GM19468 (cell line): ENCODE data around the gene SLC25A21.
"Not testable (repeated sequence)": the region's sequence is repeated elsewhere in the genome, so short reads cannot be mapped to it uniquely, and the experiment has no call there.

ENCODE experiments used
- ATAC-seq: cut with Tn5 transposase; IDR thresholded peaks from one replicate; pipeline ENCODE4 v1.9.1; 2021; ENCODE audit warnings: mild to moderate bottlenecking, moderate library complexity, moderate number of reproducible peaks; ENCODE audit not compliant: unreplicated experiment; ENCODE audit errors: extremely low read depth

Gene SLC25A21

DNA sequence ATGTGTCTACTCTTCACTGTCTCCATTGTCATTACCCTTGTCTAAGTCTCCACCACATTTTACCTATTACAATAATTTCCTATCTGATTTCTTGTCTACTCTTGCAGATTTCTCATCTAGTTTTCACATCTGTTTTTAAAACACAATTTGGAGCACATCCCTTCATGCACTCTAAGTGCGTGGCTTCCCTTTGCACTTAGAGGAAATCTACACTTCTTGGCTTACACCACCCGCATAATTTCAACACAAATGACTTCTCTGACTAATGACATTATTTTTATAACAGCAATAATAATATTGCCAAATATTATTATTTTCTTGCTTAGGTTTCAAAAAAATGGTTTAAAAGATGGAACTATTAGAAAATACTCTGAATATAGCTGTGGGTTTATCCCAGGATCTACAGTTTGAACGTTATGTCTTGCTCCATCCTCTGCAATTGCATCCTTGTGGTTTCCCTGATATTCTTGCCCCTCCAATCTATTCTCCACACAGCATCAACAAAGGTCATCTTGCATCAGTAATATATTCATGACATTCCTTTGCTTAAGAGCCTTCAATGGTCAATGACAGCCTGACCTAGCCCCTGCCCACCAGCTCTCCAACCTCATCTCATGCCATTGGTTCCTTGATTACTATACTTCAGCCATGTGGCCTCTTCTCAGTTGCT, 153.7 kb downstream of the SLC25A21 start:
- ATAC-seq: no peak

DNA sequence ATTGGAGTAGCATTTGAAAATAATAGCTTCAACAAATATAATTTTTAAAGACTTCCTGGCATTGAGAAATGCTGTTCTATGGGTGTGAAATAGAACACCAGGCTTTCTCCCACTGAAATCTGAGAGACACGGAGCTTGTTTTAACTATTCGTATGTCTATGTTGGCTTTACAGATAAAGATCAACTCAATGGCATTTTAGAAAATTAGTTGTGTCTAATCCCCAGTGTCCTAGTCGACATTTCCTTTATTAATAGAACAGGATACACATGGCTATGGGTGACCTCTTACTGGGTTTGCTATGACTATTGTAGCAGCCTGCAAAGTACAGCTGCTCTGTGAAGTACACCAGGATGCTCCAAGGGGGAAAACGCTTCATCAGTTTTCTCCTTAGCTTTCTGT, 159.3 kb downstream of the SLC25A21 start:
- no peak for ATAC-seq

DNA sequence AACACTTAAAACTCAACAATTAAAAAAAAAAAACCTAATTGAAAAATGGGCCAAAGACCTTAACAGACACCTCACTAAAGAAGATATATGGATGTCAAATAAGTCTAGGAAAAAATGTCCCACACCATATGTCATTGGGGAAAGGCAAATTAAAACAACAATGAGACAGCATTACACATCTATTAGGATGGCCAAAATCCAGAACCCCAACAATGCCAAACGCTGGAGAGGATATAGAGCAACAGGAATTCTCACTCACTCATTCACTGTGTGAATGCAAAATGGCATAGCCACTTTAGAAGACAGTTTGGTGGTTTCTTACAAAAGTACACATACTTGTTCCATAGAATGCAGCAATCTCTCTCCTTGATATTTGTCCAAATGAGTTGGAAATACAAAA, 173.7 kb downstream of the SLC25A21 start:
- ATAC-seq: no peak

DNA sequence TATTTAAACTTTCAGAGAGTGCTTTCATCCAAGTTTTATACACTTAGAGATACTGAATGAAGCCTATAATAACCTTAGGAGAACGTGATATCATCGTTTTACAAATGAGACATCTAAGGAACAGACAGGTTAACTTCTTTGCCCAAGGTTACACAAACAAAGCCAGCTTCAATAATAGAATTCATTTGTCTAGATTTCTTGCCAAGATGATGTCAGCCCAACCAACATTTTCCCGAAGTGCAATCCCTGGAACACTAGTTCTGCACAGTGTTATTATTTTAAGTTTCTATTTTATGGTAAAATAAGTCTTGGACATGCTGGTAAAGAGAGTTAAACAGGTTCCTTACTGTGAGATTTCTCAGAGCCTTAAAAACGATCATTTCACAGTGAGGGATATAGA, 174.6 kb downstream of the SLC25A21 start:
- ATAC-seq: no peak

DNA sequence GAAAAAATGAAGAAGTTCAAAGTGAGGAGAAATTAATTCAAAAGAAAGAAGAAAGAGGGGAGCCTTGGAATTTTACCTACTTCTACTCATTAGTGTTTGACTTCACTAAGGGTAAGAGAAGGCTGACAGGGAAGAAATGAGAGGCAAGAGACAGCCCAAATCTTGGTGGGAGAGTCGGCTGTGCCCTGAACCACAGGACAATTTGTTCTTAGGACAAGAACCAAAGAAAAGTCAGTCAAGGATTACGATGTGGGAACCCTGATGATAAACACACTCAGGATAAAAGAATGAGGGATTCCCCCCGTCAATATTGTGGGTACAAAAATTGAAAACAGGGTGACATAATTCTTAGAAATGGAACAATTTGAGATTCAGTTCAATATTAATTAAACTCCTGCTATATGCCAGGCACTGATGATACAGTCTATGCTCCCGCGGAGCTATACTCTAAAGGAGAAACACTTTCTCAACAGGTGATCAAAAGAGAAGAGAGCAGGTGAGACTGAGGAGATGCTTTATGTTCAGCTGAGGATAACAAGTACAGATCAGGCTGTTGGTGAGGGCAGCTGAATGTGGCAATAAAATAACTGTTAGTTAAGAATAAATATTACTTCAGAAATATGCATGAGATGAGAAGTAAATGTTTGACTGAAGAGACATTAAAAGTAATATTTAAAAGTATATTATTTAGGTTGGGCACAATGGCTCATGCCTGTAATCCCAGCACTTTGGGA, 175.4 kb downstream of the SLC25A21 start:
- ATAC-seq: no peak

DNA sequence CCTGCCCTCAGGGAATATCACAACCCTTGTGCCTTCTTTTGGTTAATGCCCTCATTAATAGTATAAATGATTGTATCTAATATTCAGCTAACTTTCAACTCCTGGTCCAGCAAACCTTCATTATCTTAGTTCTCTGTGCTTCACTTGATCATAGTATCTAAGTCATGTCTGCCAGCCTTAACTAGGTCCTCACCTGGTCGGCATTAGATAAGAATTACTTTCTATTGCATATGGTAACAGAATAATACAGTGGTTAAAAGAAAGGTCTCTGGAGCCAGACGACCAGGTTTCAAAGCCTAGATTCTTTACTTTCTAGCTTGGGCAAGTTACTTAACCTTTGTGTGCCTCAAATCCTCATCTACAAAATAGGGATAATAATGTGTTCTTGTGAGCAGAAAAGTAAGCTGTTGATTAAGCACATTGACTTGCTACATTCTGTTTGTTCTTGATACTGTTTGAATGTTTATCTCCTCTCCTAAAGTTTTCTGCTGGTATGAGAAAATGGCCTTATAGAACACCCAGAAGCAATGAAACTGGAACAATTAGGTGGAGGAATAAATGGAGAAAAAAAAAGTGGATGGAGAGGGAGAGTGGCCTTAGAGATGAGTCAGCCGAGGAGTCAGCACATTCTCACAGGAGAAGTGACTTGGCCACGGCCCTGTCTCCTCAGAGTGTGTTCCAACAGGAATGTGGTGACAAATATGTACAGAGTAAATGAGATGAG, 176.1 kb downstream of the SLC25A21 start:
- ATAC-seq: no peak

DNA sequence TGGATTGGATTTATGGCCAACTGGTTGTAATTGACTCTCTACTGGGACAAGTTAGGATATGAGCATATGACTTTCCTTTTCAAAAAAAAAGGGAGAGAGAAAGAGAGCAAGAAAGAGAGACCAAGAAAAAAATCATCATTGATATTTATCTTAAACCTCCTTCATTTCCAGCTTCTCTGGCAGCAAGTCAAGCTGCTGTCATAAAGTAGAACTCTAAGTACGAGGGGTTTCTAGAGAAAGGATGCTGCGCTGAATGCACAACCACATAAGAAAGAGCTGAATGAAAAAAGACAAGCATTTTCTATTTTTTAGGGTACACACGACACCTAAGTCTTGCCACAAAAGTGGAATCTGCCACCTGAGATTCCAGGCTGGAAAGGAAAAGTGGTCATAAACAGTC, 182.6 kb downstream of the SLC25A21 start:
- ATAC-seq: no peak

DNA sequence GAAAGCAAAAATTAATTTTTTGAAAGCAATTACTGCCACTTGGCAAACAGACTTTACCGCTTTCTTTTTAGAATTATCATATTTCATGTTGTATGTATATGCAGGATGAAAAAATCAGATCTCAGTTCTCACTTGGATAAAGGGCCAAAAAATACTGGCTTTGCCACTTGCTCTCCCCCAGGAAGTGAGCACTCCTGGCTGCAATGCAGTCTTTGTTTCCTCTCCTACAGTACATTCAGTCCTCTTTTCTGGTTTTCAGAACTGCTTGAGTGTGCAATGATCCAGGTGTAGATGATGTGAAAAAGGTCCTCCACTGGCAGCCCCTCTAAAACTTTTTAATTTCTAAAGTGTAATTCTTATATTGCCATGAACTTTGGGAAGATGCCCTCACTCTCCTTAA, 183.4 kb downstream of the SLC25A21 start:
- no peak for ATAC-seq

DNA sequence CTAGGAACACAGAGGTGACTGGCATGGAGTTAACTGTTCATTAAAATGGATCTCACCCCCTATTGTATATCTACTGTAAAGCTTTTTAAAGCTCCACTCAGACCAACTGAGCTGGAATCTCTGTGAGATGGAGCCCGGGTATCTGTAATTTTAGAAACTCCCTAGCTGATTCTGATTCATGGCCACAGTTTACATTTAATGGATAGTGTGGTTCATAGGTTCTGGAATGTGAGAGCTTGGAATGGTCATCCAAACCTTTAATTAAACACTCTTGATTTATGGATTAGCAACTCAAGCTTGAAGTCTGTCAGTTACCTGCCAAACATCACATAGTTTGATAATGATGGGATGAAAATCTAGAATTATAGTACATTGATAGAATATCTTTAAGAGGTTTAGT, 183.8 kb downstream of the SLC25A21 start:
- ATAC-seq: no peak

DNA sequence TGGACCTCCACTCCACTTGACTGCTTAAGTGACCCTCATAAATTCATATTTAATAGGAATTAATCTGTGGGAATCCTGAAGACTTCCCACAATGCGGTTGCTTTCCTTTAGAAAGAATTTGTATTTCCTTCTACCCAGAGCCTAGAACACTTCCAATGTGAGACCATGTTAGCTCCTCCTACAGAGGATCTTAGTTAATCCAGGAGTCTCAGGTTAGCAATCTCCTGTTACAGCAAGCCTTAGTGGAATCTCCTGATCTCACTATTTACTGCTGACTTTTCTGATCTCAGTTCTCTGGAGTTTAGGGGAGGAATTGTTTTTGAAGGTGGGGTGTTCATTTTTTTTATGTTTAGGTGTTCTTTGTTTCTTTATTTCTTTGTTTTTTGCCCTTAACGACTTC, 186.0 kb downstream of the SLC25A21 start:
- no peak for ATAC-seq

DNA sequence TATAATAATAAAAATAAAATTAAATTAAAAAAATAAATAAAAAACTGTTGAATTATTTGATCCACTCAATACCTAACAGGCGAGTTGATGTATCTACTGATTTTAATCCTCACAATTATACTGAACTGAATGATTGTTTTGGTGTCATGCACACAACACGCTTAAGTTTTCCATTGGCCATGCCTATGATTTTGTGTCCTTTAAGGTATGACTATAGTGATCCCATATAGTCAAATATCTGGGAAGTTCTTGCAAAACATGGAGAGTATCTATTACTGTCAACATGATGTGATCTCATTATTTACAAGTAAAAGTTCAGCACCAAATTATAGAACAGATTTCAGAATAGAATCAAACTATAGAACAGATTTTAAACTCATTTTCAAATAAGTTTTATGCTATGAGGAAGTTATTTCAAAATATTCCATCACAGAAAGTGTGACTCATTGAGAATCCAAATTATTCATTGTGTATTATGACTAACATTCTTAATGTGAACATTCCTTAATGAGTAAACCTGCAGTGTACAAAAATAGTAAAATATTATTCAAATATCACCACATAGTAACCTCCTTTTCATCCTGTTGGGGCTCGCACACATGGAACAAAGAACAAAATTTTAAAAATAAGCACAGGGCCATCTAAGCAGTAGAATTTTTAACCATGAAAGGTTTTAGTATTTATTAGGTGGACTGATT, 190.4 kb downstream of the SLC25A21 start:
- ATAC-seq: no peak

DNA sequence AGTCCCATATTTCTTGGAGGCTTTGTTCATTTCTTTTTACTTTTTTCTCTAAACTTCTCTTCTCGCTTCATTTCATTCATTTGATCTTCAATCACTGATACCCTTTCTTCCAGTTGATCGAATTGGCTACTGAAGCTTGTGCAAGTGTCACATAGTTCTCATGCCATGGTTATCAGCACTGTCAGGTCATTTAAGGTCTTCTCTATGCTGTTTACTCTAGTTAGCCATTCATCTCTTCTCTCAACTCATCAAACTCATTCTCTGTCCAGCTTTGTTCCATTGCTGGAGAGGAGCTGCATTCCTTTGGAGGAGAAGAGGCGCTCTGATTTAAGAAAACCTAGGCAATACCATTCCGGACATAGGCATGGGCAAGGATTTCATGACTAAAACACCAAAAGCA, 192.0 kb downstream of the SLC25A21 start:
- not testable (repeated sequence) for ATAC-seq

DNA sequence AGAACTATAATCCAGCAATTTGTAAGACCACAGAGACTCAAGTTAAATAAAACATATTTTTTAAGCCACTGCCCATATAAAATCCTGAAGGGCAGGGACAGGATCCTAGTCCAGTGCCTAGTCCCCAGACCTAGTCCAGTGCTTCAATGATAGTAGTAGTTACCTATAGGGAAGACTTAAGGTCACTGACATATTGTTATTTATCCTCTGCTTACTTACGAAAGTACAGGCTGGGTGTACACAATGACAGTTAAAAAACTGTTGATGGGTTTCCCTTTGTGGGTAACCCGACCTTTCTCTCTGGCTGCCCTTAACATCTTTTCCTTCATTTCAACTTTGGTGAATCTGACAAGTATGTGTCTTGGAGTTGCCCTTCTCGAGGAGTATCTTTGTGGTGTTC, 192.5 kb downstream of the SLC25A21 start:
- no peak for ATAC-seq

DNA sequence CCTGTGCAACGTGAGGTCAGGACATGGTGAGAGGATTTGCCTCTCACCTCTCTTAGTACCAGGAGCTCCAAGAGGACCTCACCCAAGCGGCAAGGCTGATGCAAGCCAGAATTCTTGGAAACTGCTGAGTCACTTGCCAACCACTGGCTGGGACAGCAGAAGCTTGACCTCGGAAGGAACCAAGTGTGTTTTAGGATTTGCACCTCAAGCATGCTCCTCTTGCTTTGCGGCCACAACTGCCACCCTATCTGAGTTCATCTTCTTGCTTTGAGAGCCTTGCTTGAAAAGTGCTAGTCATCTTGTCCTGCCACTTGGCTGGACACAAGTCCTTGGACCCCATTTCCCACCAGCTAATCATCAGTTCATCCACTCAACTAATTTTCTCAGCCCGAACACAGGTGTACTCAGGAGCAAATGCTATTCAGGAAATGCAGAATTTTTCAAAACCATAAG, 195.8 kb downstream of the SLC25A21 start:
- ATAC-seq: no peak

DNA sequence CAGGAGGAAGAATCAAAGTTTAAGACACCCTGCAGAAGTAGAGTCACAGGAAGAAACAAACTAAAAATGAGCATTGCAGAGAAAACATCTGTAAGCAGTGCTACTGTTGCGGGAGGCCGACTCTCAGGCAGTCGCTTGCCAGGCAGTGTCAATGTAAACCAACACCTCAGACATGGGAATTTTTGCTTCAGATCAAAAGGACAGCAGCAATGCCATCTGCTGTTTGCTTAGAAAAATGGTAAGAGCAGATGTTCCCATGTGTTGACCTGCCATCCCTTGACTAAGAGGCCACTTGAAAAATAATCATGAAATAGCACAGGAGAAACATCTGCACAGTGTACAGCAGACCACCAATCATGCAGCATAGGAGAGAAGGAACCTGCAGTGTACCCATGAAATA, 196.6 kb downstream of the SLC25A21 start:
- ATAC-seq: no peak

DNA sequence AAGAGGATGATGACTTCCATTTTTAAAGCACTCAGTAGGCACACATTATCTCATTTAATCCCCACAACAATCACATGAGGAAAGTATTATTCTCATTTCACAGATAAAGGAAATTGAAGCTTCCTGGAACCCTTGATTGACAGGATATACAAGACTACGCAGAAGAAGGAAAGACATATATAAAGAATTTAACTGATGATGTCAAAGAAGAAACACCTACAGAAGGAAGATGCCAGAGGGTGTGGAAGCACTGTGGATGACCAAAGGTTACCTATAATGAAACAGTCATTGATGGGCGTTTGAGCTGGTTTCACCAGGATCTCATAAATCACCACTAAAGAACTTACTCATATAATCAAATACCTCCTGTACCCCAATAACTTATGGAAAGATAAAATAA, 197.4 kb downstream of the SLC25A21 start:
- ATAC-seq: no peak

DNA sequence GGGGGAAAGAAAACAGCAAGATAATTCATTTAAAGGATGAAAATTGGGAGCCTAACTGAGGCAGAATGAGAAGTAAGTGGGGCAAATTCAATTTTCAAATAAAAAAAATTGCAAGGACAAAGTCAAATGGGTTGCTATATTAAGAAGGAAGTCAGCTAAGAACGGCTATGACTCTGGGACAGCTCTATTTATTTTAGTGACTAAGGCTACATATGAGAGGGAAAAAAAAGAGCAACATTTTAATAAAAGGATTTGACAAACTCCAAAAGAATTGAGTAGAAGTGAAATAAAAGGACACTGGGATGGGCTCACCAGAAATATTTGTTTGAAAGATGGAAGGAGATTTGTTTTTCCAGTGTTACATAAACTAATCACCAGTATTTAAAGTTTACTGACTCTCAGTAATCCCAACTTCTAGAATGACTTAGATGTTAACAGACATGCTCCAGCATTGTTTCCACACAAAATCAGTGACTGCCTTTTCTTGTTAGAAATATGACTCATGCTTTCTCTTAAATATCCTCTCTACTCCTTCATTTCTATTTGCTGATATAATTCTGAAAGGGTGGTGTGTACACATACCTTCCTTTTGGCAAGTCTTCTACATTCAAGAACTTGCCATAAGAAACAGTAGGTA, 198.5 kb downstream of the SLC25A21 start:
- no peak for ATAC-seq

DNA sequence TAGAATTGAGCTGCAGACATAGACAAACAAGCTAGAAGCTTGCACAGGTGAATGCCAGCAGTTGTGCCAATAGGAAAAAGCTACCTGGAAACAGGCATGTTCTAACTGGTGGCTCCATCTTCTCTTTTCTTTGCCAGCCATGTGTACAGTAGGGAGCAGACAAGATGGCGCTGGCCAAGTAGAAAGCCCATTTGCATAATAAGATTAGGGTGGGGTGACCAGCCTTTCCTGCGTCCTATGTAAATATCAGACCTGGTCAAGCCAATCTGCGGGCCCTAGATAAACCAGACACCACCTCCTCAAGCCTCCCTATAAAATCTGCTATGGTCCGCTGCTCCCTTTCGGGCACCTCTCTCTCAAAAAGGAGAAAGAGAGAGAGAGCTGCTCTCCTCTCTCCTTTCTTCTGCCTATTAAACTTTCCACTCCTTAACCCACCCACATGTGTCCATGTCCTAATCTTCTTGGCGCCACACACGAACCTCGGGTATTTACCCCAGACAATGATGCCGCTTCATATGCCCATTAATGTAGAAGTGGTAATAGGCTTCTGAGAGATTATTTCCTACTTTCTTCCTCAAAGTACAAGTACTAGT, 201.0 kb downstream of the SLC25A21 start:
- no peak for ATAC-seq

DNA sequence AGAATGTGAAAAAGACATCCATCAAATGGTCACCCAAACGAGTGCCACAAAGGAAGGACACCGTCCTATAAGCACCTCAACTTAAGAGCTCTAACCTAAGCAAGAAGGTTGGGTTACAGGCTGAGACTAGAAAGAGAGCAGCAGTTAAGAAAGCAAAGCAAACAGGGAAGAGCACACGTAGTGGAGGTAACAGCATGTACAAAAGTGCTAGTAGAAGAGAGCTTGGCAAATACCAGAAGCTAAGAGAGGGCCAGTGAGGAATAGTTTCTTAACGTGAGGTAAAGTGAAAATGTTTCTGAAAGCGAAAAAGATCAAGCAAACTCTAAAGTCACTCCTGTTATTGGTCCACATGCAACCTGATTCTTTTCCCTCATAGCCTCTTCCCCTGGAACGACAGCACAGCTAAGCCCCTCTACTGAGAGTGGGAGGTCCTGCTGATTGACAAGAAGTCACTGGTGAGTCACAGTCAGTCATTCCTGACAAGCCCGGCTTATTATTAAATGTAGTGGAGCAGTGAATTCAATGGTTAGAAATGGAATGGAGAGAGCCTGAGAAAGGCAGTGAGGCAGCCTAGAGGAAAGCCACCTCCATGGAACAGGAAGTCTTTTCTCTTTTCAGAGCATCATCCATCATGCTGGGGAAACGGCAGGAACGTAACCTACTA, 204.4 kb downstream of the SLC25A21 start:
- ATAC-seq: no peak
